Gastrocnemius medialis (tissue), 4 donors: Measurements from ENCODE around the gene HIVEP1.

Experiments
- CTCF ChIP-seq, 5 experiments: fragments of 450-650 bp in 3 of 5; fragments of 200-600 bp in 2 of 5; sonication (generic) in 2 of 5; IDR thresholded peaks in 4 of 5; conservative IDR thresholded peaks in 1 of 5; 1 replicate in 4 of 5; 2 replicates in 1 of 5; pipeline ENCODE4 v1.5.1; 2016 to 2019; ENCODE audit warnings: antibody characterized with exemption in 5 of 5, mild to moderate bottlenecking in 3 of 5, moderate library complexity in 3 of 5
- POLR2A ChIP-seq, 2 donors: fragments of 450-650 bp; IDR thresholded peaks; one replicate each; pipeline ENCODE4 v1.6.1; 2017; ENCODE audit warnings: antibody characterized with exemption in 2 of 2, mild to moderate bottlenecking in 2 of 2, moderate library complexity in 2 of 2

- no peak for TF ChIP-seq POLR2A (IDR thresholded peaks at IDR 0.05)
- TF ChIP-seq CTCF (IDR thresholded peaks at IDR 0.05 in 4 of 5, conservative IDR thresholded peaks at IDR 0.05 in 1 of 5) = no peak
These were observed 11.9 kb upstream of the HIVEP1 start for GRCh38 chr6:12000174-12000573.
